NT2/D1 (cell line): ENCODE results near the gene ADAMTS6.

ENCODE experiments used
- DNase-seq: peaks from one replicate; pipeline ENCODE4 v3.0.0-alpha.2; 2011; ENCODE audit warnings: low read depth, low spot score
- H3K27me3 ChIP-seq: 2 replicates; pipeline ENCODE4 v1.6.0; 2011; ENCODE audit warnings: mild to moderate bottlenecking; ENCODE audit not compliant: insufficient read length, insufficient read depth
- H3K36me3 ChIP-seq: 2 replicates; pipeline ENCODE4 v1.6.1; 2011; ENCODE audit warnings: mild to moderate bottlenecking, low read length, mixed read lengths; ENCODE audit not compliant: insufficient read depth, insufficient read length
- H3K4me1 ChIP-seq: 2 replicates; pipeline ENCODE4 v1.5.1; 2011; ENCODE audit not compliant: insufficient read depth, insufficient read length
- H3K4me3 ChIP-seq: 2 replicates; pipeline ENCODE4 v1.5.1; 2011; ENCODE audit warnings: low read depth; ENCODE audit not compliant: insufficient read length
- H3K9ac ChIP-seq: 2 replicates; pipeline ENCODE4 v1.6.0; 2011; ENCODE audit warnings: low read depth; ENCODE audit not compliant: insufficient read length
- H3K9me3 ChIP-seq: 2 replicates; pipeline ENCODE4 v1.5.1; 2011; ENCODE audit warnings: mild to moderate bottlenecking, low read length; ENCODE audit not compliant: insufficient read depth
- SUZ12 ChIP-seq: IDR thresholded peaks from 2 replicates; pipeline ENCODE4 v1.6.1; 2011; ENCODE audit not compliant: insufficient read length, insufficient read depth; ENCODE audit errors: extremely low read depth
- YY1 ChIP-seq: IDR thresholded peaks from 2 replicates; pipeline ENCODE4 v1.6.1; 2011; ENCODE audit not compliant: insufficient read length, insufficient read depth
- ZNF274 ChIP-seq: IDR thresholded peaks from 2 replicates; pipeline ENCODE4 v1.6.1; 2011; ENCODE audit warnings: mild to moderate bottlenecking, low read depth, low read length

Gene ADAMTS6

DNA sequence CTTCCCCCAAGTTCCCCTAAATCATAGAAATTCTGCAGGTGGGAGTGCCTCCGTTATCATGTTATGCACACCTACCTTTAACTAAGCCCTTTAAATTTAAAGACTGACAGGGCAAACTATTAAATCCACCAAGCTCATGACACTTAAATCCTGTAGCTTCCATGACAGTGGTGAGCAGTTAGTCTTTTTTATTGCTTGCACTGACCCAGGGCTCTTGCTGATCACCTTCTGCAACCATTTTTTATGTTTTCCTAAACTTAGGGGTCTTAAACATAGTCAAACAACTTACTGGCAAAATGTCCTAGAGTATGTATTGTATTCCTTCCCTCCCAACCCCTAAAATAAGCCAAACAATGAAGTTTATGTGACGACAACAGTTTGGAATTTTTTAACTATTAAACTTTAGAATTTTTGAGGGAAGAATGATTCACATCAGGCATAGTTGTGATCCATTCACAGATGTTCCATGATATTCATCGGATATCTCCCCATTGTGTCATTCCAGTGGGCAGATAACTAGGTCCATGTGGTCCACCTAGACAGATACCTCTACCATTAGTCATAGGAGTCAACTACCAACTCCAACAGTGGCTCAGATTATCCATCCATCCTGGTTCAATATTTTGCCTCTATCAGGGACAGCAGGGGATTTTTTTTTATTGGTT lies 283.1 kb downstream of the ADAMTS6 start:
- no peak for DNase-seq
- Histone ChIP-seq H3K27me3 (no peaks in the 10 kb centered on the region), H3K4me1 (no peaks in the 10 kb centered on the region), H3K36me3 (no peaks in the 10 kb centered on the region), H3K4me3 (no peak overlapping the region), H3K9ac (no peak overlapping the region), H3K9me3 (no peaks in the 10 kb centered on the region)
- no peak for TF ChIP-seq SUZ12
- TF ChIP-seq ZNF274: no peak
- TF ChIP-seq YY1: no peak

DNA sequence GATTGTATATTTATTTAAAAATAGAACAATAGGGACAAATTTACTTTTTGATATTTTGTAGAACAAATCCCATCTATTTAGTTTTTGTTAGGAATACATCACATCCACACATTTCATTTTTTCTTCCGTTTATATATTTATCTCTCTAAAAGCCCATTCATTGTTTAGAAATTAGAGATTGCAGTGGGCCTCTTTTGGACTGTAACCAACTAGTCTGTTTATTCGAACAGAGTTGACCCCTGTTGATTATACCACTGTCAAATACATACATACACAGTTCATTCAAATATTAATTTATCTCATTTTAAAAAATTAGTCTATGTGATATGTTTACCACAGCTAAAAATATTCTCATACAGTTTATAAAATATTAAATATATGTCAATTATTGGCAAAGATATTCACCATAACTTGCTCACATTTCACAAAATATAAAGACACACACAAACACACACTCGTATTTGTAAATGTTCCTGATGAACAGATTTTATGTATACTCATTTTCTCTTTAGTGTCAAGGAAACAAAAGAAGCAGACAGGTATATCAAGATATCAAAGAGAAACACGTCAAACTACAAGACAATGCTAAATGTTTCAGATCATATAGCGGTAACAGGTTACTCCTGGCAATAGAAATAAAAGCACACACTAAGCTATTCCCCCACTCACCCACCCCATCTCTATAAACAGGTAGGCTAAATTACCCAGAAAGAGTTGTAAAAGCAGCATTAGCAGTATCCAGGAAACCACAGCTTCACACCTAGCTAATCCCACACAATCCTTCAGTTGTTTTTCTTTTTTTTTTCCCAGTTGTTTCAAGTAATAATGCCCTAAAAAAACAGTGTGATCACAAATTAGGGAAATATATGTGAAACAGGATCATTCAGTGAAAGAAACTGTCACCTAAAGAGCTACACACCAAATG lies 283.9 kb downstream of the ADAMTS6 start:
- DNase-seq: no peak
- H3K36me3 ChIP-seq: no peaks in the 10 kb centered on the region
- H3K4me3 ChIP-seq: no peak overlapping the region

DNA sequence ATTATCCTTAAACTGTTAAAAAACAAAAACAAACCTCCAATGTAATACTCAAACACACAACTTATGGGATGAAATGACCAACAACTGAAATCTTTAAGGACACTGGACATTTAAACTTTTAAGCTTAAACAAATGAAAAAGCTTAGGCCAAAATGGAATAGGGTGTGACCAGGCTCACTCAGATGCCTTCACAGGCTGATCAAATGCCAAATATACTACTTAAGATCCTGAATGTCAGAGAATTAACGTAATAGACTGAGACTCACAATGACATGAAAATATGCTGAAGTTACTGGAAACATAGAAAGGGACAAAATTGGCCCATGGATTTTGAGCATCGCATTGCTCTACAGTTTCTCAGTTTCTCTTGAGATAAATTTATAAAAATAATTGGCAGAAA lies 286.8 kb downstream of the ADAMTS6 start:
- Histone ChIP-seq H3K4me3 (no peak overlapping the region), H3K4me1 (no peaks in the 10 kb centered on the region), H3K9me3 (no peaks in the 10 kb centered on the region), H3K27me3 (no peaks in the 10 kb centered on the region), H3K36me3 (no peaks in the 10 kb centered on the region), H3K9ac (no peak overlapping the region)
- no peak for DNase-seq
- TF ChIP-seq ZNF274: no peak
- no peak for TF ChIP-seq SUZ12
- TF ChIP-seq YY1: no peak

More for the DNA sequence above, 283.9 kb downstream of the ADAMTS6 start:
- Histone ChIP-seq H3K9me3 (no peaks in the 10 kb centered on the region), H3K4me1 (no peaks in the 10 kb centered on the region), H3K9ac (no peak overlapping the region), H3K27me3 (no peaks in the 10 kb centered on the region)
- TF ChIP-seq YY1 (no peak), ZNF274 (no peak), SUZ12 (no peak)

- Histone ChIP-seq H3K36me3 (no peaks in the 10 kb centered on the region), H3K4me3 (no peak overlapping the region), H3K9me3 (no peaks in the 10 kb centered on the region), H3K27me3 (no peaks in the 10 kb centered on the region), H3K4me1 (no peaks in the 10 kb centered on the region), H3K9ac (no peak overlapping the region)
- no peak for DNase-seq
- TF ChIP-seq YY1 (no peak), ZNF274 (no peak), SUZ12 (no peak)
Measured at GRCh38 chr5:65192331-65192730, 289.4 kb downstream of the ADAMTS6 start.

DNA sequence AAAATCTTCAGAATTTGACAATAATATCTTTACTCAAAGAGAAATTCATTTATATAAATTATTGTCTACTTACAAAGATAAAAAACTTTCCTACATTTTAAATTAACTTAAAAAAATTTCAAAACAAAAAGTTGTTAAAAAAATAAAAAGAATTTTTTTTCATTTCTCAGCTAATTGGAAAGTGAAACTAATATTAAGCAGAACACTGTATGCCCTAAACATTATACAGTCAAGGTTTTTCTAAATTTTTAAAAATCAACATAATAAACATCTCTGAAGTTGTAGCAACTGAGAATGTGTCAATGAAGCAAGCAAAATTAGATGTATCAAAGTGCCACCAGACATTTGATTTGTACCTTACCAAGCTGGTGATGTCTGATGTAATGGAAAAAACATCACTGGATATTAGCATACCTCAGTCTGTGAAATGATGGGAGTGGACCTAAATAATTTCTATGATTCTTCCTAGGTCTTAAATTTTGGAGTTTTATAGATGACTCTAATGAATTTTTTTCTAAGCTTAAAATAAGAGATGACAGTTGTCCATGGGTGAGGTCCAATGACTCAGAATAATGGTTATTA lies 290.1 kb downstream of the ADAMTS6 start:
- Histone ChIP-seq H3K4me3 (no peak overlapping the region), H3K9ac (no peak overlapping the region), H3K36me3 (no peaks in the 10 kb centered on the region), H3K27me3 (no peaks in the 10 kb centered on the region), H3K9me3 (no peaks in the 10 kb centered on the region), H3K4me1 (no peaks in the 10 kb centered on the region)
- DNase-seq: no peak
- TF ChIP-seq SUZ12: no peak
- TF ChIP-seq YY1: no peak
- no peak for TF ChIP-seq ZNF274

DNA sequence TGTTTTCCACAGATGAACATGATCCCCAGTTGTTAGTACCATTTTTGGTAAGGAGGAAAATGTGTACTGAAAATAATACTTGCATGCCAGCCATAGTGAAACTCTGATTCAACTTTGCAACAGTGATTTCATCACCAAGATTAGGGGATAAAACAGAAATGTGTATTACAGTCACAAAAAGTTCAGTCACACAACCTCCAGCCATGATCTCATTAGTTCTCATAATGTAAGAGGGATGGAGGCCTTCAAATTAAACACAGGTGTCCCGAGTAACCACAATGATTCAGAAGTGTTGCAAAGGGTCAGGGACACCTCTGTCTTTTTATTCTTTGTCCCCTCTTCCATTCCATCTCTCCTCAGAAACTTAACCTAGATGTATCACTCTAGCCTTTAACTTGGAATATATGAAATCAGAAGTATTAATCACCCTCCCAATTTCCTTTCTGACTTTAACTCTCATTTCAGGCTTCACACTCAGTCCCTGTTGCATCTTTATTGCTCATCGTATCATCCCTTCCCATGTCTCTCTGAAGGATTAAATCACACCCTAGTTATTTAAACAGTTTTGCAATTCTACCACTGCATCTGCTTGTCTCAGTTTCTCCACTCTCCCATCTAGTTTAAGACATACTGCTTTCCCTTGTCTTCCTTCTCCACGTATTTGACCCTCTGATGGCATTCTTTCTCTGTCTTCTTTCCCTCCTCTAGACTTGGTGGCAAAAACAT lies 291.2 kb downstream of the ADAMTS6 start:
- H3K4me1 ChIP-seq: no peaks in the 10 kb centered on the region
- H3K9me3 ChIP-seq: no peaks in the 10 kb centered on the region
- no peak for DNase-seq
- no peak overlapping the region for H3K4me3 ChIP-seq
- H3K27me3 ChIP-seq: no peaks in the 10 kb centered on the region
- no peak overlapping the region for H3K9ac ChIP-seq
- H3K36me3 ChIP-seq: no peaks in the 10 kb centered on the region
- TF ChIP-seq YY1: no peak
- TF ChIP-seq ZNF274: no peak
- TF ChIP-seq SUZ12: no peak
